ENCODE measurements around the gene SLC5A10. TPM values are rescaled to one million over a fixed set of nuclear protein-coding genes. Genes with fewer than 3 reads are reported as not detected.
A peak's percentile ranks its signal among the peaks of the same experiment; 100 is the strongest.

The SLC5A10 gene
- 1 to 10 TPM in 2 of 4 donors, under 1 TPM in 2; 0.31 to 1.5 (median 0.94) TPM for total RNA-seq

- Histone ChIP-seq H3K9me3 (no peaks in the 10 kb centered on the region), H3K4me1 (peaks cover 14% of the 10 kb centered on the region), H3K4me3 (no peak within 1 kb of the TSS), H3K36me3 (no peaks in the 10 kb centered on the region), H3K27ac (no peak within 1 kb of the TSS), H3K27me3 (peaks cover 10% of the 10 kb centered on the region)
- 88% methylated on average over 15 of the region's 17 CpGs for WGBS
- no peak for TF ChIP-seq EP300 (IDR thresholded peaks at IDR 0.05)
- TF ChIP-seq POLR2A (IDR thresholded peaks at IDR 0.05), result no peak
- TF ChIP-seq POLR2AphosphoS5 (IDR thresholded peaks at IDR 0.05), result no peak
- TF ChIP-seq, protein P1, sequence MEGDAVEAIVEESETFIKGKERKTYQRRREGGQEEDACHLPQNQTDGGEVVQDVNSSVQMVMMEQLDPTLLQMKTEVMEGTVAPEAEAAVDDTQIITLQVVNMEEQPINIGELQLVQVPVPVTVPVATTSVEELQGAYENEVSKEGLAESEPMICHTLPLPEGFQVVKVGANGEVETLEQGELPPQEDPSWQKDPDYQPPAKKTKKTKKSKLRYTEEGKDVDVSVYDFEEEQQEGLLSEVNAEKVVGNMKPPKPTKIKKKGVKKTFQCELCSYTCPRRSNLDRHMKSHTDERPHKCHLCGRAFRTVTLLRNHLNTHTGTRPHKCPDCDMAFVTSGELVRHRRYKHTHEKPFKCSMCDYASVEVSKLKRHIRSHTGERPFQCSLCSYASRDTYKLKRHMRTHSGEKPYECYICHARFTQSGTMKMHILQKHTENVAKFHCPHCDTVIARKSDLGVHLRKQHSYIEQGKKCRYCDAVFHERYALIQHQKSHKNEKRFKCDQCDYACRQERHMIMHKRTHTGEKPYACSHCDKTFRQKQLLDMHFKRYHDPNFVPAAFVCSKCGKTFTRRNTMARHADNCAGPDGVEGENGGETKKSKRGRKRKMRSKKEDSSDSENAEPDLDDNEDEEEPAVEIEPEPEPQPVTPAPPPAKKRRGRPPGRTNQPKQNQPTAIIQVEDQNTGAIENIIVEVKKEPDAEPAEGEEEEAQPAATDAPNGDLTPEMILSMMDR (IDR thresholded peaks at IDR 0.05), result peak in 1 of 2 donors; percentile 13
- DNase-seq (ENCODE audit: low spot score in 2 of 2), result no peak
These were observed at the start of gene SLC5A10 for GRCh38 chr17:18951941-18952842. Gene SLC5A10 (plus strand): TSS chr17:18952165. CDS start chr17:18952206, 41 bp downstream.

DNA sequence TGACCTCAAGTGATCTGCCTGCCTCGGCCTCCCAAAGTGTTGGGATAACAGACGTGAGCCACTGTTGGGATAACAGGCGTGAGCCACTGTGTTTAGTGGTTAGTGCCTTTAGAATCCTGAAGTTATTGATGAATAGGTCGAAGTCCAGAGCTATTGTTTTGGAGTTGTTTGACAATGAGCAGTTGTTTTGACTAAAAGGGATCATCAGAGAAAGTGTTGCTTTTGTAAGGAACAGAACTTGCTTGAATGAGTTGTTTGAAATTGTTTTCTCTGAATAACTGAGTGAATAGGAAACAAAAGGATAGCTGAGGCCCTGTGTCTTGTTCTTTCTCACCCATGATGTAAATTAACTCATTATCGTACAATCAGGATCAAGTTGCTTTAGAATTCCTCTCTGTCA lies 47.5 kb upstream of the SLC5A10 start:
- Histone ChIP-seq H3K4me3 (no peak overlapping the region), H3K9me3 (no peaks in the 10 kb centered on the region), H3K27me3 (no peaks in the 10 kb centered on the region), H3K4me1 (no peaks in the 10 kb centered on the region), H3K36me3 (peaks cover 43% of the 10 kb centered on the region), H3K27ac (no peak overlapping the region)
- WGBS, result 93% methylated on average over 5 of the region's 5 CpGs
- TF ChIP-seq POLR2AphosphoS5 (IDR thresholded peaks at IDR 0.05), result no peak
- no peak for TF ChIP-seq EP300 (IDR thresholded peaks at IDR 0.05)
- TF ChIP-seq POLR2A (IDR thresholded peaks at IDR 0.05), result no peak
- TF ChIP-seq, protein P1 (IDR thresholded peaks at IDR 0.05), result no peak
- DNase-seq (ENCODE audit: low spot score in 2 of 2), result no peak

DNA sequence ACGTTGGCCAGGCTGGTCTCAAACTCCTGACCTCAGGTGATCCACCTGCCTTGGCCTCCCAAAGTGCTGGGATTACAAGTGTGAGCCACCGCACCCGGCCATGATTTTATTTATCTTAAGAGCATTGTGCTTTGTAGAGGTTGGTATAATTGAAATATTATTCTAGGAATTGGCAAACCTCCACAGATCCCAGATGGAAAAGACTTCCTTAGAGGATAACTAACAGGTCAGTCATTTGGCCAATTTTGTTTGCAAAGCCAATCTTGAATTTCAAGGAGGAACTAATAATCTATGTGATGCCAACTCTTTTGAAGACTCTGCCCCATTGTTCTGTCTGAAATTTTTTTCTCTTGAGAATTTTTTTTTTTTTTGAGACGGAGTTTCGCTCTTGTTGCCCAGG lies 46.7 kb upstream of the SLC5A10 start:
- 86% methylated on average over 5 of the region's 5 CpGs for WGBS

GRCh38 chr17:18910326-18910725 lies 41.6 kb upstream of the SLC5A10 start:
- DNase-seq (ENCODE audit: low spot score in 2 of 2), result no peak
- Histone ChIP-seq H3K27ac (no peak overlapping the region), H3K36me3 (peaks cover 66% of the 10 kb centered on the region), H3K27me3 (no peaks in the 10 kb centered on the region), H3K4me1 (no peaks in the 10 kb centered on the region), H3K4me3 (no peak overlapping the region), H3K9me3 (no peaks in the 10 kb centered on the region)
- WGBS, result 91% methylated on average over 5 of the region's 5 CpGs
- no peak for TF ChIP-seq POLR2A (IDR thresholded peaks at IDR 0.05)
- no peak for TF ChIP-seq POLR2AphosphoS5 (IDR thresholded peaks at IDR 0.05)
- TF ChIP-seq EP300 (IDR thresholded peaks at IDR 0.05), result no peak
- TF ChIP-seq, protein P1 (IDR thresholded peaks at IDR 0.05), result no peak

More for the DNA sequence above, 46.7 kb upstream of the SLC5A10 start:
- H3K4me1 ChIP-seq, result no peaks in the 10 kb centered on the region
- no peaks in the 10 kb centered on the region for H3K27me3 ChIP-seq
- TF ChIP-seq POLR2A (IDR thresholded peaks at IDR 0.05) (no peak), POLR2AphosphoS5 (IDR thresholded peaks at IDR 0.05) (no peak), EP300 (IDR thresholded peaks at IDR 0.05) (no peak)
- TF ChIP-seq, protein P1 (IDR thresholded peaks at IDR 0.05), result no peak
- no peak for DNase-seq (ENCODE audit: low spot score in 2 of 2)
- peaks cover 45% of the 10 kb centered on the region for H3K36me3 ChIP-seq
- H3K9me3 ChIP-seq, result no peaks in the 10 kb centered on the region
- no peak overlapping the region for H3K27ac ChIP-seq
- H3K4me3 ChIP-seq, result no peak overlapping the region

- no peak for DNase-seq (ENCODE audit: low spot score in 2 of 2)
- TF ChIP-seq EP300 (IDR thresholded peaks at IDR 0.05), result no peak
- TF ChIP-seq POLR2A (IDR thresholded peaks at IDR 0.05), result no peak
- TF ChIP-seq, protein P1 (IDR thresholded peaks at IDR 0.05), result no peak
- TF ChIP-seq POLR2AphosphoS5 (IDR thresholded peaks at IDR 0.05), result no peak
- no peak overlapping the region for H3K27ac ChIP-seq
- peaks cover 67% of the 10 kb centered on the region for H3K36me3 ChIP-seq
- no peak overlapping the region for H3K4me3 ChIP-seq
- no peaks in the 10 kb centered on the region for H3K27me3 ChIP-seq
- 88% methylated on average over 6 of the region's 6 CpGs for WGBS
- no peaks in the 10 kb centered on the region for H3K9me3 ChIP-seq
- H3K4me1 ChIP-seq, result no peaks in the 10 kb centered on the region
These were observed 41.1 kb upstream of the SLC5A10 start for GRCh38 chr17:18910881-18911280.
